PFSK-1 (cell line): Measurements from ENCODE around the gene NT5DC3.

Source experiments
- FOXP2 ChIP-seq: optimal IDR thresholded peaks from 2 replicates; pipeline ENCODE3; 2011; ENCODE audit warnings: borderline replicate concordance, control low read depth, inconsistent platforms; ENCODE audit not compliant: insufficient read depth; ENCODE audit errors: extremely low read length, extremely low read depth
- POLR2AphosphoS5 ChIP-seq: IDR thresholded peaks from 2 replicates; pipeline ENCODE4 v1.6.1; 2012; ENCODE audit warnings: low read depth, mild to moderate bottlenecking, control low read depth, low read length, moderate library complexity
- SIN3A ChIP-seq: IDR thresholded peaks from 2 replicates; pipeline ENCODE4 v1.6.1; 2012; ENCODE audit warnings: mild to moderate bottlenecking, low read length, moderate library complexity, borderline replicate concordance; ENCODE audit not compliant: insufficient read depth
- TAF1 ChIP-seq: IDR thresholded peaks from 2 replicates; pipeline ENCODE4 v1.6.1; 2012; ENCODE audit warnings: low read length, control low read depth, borderline replicate concordance; ENCODE audit not compliant: insufficient read depth
- TF ChIP-seq, protein P1 (sequence below), 2 experiments: IDR thresholded peaks; 2 replicates each; pipeline versions ENCODE4 v1.6.1 to v1.8.0; 2011 to 2012; ENCODE audit warnings: low read depth in 2 of 2, low read length in 2 of 2, control low read depth in 1 of 2, inconsistent platforms in 1 of 2, mild to moderate bottlenecking in 1 of 2, moderate library complexity in 1 of 2; ENCODE audit not compliant: insufficient read depth in 1 of 2

GRCh38 chr12:103846415-103846814, 5.4 kb upstream of the NT5DC3 start:
- TF ChIP-seq, protein P1, sequence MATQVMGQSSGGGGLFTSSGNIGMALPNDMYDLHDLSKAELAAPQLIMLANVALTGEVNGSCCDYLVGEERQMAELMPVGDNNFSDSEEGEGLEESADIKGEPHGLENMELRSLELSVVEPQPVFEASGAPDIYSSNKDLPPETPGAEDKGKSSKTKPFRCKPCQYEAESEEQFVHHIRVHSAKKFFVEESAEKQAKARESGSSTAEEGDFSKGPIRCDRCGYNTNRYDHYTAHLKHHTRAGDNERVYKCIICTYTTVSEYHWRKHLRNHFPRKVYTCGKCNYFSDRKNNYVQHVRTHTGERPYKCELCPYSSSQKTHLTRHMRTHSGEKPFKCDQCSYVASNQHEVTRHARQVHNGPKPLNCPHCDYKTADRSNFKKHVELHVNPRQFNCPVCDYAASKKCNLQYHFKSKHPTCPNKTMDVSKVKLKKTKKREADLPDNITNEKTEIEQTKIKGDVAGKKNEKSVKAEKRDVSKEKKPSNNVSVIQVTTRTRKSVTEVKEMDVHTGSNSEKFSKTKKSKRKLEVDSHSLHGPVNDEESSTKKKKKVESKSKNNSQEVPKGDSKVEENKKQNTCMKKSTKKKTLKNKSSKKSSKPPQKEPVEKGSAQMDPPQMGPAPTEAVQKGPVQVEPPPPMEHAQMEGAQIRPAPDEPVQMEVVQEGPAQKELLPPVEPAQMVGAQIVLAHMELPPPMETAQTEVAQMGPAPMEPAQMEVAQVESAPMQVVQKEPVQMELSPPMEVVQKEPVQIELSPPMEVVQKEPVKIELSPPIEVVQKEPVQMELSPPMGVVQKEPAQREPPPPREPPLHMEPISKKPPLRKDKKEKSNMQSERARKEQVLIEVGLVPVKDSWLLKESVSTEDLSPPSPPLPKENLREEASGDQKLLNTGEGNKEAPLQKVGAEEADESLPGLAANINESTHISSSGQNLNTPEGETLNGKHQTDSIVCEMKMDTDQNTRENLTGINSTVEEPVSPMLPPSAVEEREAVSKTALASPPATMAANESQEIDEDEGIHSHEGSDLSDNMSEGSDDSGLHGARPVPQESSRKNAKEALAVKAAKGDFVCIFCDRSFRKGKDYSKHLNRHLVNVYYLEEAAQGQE (IDR thresholded peaks at IDR 0.05; ENCODE audit: insufficient read depth in 1 of 2, low read depth in 2 of 2, low read length in 2 of 2) = no peak
- TF ChIP-seq POLR2AphosphoS5 = no peak
- no peak for TF ChIP-seq TAF1
- TF ChIP-seq FOXP2 = no peak
- TF ChIP-seq SIN3A = no peak
